Body of pancreas (tissue), 4 donors: ENCODE measurements around the gene SMIM35.

Source experiments
- CTCF ChIP-seq, 7 experiments: fragments of 450-650 bp in 4 of 7; fragments of 200-600 bp in 3 of 7; sonication (generic) in 3 of 7; IDR thresholded peaks; one replicate each; pipeline ENCODE4 v1.5.1; 2016 to 2019; ENCODE audit warnings: antibody characterized with exemption in 7 of 7
- POLR2A ChIP-seq, 3 donors: fragments of 450-650 bp; IDR thresholded peaks; one replicate each; pipeline ENCODE4 v1.6.1; 2016; ENCODE audit warnings: antibody characterized with exemption in 3 of 3, mild to moderate bottlenecking in 2 of 3

GRCh38 chr11:118073554-118073953 is 13.2 kb downstream of the SMIM35 start:
- TF ChIP-seq CTCF (IDR thresholded peaks at IDR 0.05) (no peak), POLR2A (IDR thresholded peaks at IDR 0.05) (no peak)
